Tibial artery (tissue), 4 donors: ENCODE data around the gene MYMX.

Source experiments
- DNase-seq, 2 donors: peaks; one replicate each; pipeline ENCODE4 v3.0.0-alpha.2; 2019
- H3K27ac ChIP-seq, 2 donors: fragments of 200-600 bp; sonication (generic) in 1 of 2; 1 replicate in 1 of 2; 2 replicates in 1 of 2; pipeline ENCODE4 v1.5.1; 2018 to 2019; ENCODE audit warnings: mild to moderate bottlenecking in 1 of 2
- H3K27me3 ChIP-seq, 2 donors: fragments of 200-600 bp; sonication (generic) in 1 of 2; one replicate each; pipeline versions ENCODE4 v1.5.1 to v1.6.0; 2016 to 2019
- H3K36me3 ChIP-seq, 3 donors: fragments of 200-600 bp; sonication (generic) in 2 of 3; one replicate each; pipeline ENCODE4 v1.5.1; 2016 to 2019; ENCODE audit warnings: mild to moderate bottlenecking in 2 of 3
- H3K4me1 ChIP-seq, 4 donors: fragments of 200-600 bp; sonication (generic) in 2 of 4; 1 replicate in 3 of 4; 2 replicates in 1 of 4; pipeline ENCODE4 v1.5.1; 2016 to 2019
- H3K4me3 ChIP-seq, 2 donors: fragments of 200-600 bp; sonication (generic) in 1 of 2; 1 replicate in 1 of 2; 2 replicates in 1 of 2; pipeline ENCODE4 v1.5.1; 2018 to 2019; ENCODE audit warnings: mild to moderate bottlenecking in 2 of 2
- H3K9me3 ChIP-seq, 3 donors: fragments of 200-600 bp; sonication (generic) in 1 of 3; one replicate each; pipeline ENCODE4 v1.5.1; 2016 to 2019
- intact Hi-C: fragments of 100-400 bp; cut with DNase I; formaldehyde crosslinking; loops from one replicate; pipeline ENCODE4 v1.15.0; 2023; ENCODE audit warnings: low total_unique reads
- TF ChIP-seq, protein P1 (sequence below), 2 experiments: fragments of 200-600 bp in 1 of 2; fragments of 450-650 bp in 1 of 2; IDR thresholded peaks; one replicate each; pipeline ENCODE4 v1.5.1; 2017 to 2019; ENCODE audit warnings: antibody characterized with exemption in 2 of 2, mild to moderate bottlenecking in 1 of 2, moderate library complexity in 1 of 2

MYMX gene

DNA sequence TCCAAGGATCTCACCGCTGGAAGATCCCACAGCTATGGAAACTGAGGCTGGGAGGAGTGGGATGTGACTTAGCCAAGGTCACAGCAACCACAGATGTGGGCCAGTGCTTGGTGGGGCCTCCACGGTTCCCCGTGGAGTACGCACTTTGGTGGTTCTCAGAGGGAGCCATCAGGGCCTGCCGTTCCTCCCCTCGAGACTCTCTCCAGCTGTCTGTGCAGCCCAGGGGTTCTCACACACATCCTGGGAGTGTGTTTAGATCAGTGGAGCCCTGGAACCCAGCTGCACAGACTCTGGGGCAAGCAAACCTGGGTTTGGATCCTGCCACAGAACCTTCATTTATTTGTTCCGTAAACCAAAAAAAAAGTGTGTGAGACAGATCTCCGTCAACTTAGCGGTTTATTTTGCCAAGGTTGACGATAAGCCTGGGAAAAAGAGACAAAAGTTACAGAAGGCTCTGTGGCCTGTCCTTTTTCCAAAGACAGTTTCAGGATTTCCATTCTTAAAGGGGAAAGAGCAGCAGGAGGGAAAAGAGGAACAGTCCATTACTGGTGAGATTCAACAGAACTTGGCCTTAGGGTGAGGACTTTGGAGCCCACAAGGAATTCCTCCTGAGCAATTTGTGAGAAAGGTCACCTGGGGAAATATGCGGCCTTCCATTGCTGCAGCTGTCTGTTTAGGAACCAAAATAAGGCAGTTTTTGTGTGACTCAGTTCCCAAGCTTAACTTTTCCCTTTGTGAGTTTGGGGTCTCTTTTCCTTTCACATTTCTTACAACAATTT is 13.6 kb upstream of the MYMX start:
- H3K27ac ChIP-seq, result no peak overlapping the region
- intact Hi-C loops, result no loop called here
- no peak overlapping the region for H3K4me3 ChIP-seq
- H3K4me1 ChIP-seq, result peaks cover 0 to 3% (median 0%) of the 10 kb centered on the region in 4 donors
- no peak for DNase-seq
- TF ChIP-seq, protein P1, sequence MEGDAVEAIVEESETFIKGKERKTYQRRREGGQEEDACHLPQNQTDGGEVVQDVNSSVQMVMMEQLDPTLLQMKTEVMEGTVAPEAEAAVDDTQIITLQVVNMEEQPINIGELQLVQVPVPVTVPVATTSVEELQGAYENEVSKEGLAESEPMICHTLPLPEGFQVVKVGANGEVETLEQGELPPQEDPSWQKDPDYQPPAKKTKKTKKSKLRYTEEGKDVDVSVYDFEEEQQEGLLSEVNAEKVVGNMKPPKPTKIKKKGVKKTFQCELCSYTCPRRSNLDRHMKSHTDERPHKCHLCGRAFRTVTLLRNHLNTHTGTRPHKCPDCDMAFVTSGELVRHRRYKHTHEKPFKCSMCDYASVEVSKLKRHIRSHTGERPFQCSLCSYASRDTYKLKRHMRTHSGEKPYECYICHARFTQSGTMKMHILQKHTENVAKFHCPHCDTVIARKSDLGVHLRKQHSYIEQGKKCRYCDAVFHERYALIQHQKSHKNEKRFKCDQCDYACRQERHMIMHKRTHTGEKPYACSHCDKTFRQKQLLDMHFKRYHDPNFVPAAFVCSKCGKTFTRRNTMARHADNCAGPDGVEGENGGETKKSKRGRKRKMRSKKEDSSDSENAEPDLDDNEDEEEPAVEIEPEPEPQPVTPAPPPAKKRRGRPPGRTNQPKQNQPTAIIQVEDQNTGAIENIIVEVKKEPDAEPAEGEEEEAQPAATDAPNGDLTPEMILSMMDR (IDR thresholded peaks at IDR 0.05), result no peak
- no peaks in the 10 kb centered on the region for H3K9me3 ChIP-seq
- no peaks in the 10 kb centered on the region for H3K27me3 ChIP-seq
- H3K36me3 ChIP-seq, result no peaks in the 10 kb centered on the region

GRCh38 chr6:44203955-44204354 is 12.8 kb upstream of the MYMX start:
- no peak overlapping the region for H3K27ac ChIP-seq

GRCh38 chr6:44207966-44208365 is 8.8 kb upstream of the MYMX start:
- no peak overlapping the region for H3K27ac ChIP-seq
- no peaks in the 10 kb centered on the region for H3K36me3 ChIP-seq
- H3K9me3 ChIP-seq, result no peaks in the 10 kb centered on the region
- no peak overlapping the region for H3K4me3 ChIP-seq
- no peaks in the 10 kb centered on the region for H3K4me1 ChIP-seq
- H3K27me3 ChIP-seq, result no peaks in the 10 kb centered on the region
- TF ChIP-seq, protein P1 (IDR thresholded peaks at IDR 0.05), result no peak
- DNase-seq, result no peak
- intact Hi-C loops, result no loop called here

More at GRCh38 chr6:44203955-44204354, 12.8 kb upstream of the MYMX start:
- H3K36me3 ChIP-seq, result no peaks in the 10 kb centered on the region
- intact Hi-C loops, result no loop called here
- TF ChIP-seq, protein P1 (IDR thresholded peaks at IDR 0.05), result no peak
- no peak for DNase-seq
- no peaks in the 10 kb centered on the region for H3K27me3 ChIP-seq
- H3K4me3 ChIP-seq, result no peak overlapping the region
- H3K9me3 ChIP-seq, result no peaks in the 10 kb centered on the region
- peaks cover 0 to 3% (median 0%) of the 10 kb centered on the region in 4 donors for H3K4me1 ChIP-seq

- no peak overlapping the region for H3K27ac ChIP-seq
- no peak overlapping the region for H3K4me3 ChIP-seq
- intact Hi-C loops, result no loop called here
- no peaks in the 10 kb centered on the region for H3K4me1 ChIP-seq
- H3K9me3 ChIP-seq, result no peaks in the 10 kb centered on the region
- TF ChIP-seq, protein P1 (IDR thresholded peaks at IDR 0.05), result no peak
- no peaks in the 10 kb centered on the region for H3K27me3 ChIP-seq
- no peaks in the 10 kb centered on the region for H3K36me3 ChIP-seq
- no peak for DNase-seq
Observed at GRCh38 chr6:44211284-44211683, 5.4 kb upstream of the MYMX start.

DNA sequence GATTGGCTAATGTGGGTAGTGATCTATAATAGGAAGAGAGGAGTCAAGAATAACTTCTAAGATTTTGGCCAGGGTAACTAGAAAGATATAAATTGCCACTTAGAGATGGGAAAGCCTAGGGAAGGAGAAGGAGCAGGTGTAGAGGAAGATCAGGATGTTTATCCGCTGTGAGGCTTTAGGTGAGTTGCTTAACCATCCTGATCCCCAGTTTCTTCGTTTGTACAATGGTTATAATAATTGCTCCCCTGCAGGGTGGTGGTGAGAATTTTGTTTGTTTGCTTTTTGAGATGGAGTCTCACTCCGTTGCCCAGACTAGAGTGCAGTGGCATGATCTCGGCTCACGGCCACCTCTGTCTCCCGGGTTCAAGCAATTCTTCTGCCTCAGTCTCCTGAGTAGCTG is 2.4 kb upstream of the MYMX start:
- DNase-seq, result no peak
- H3K36me3 ChIP-seq, result no peaks in the 10 kb centered on the region
- TF ChIP-seq, protein P1 (IDR thresholded peaks at IDR 0.05), result no peak
- H3K27me3 ChIP-seq, result no peaks in the 10 kb centered on the region
- no peak overlapping the region for H3K27ac ChIP-seq
- intact Hi-C loops, result no loop called here
- H3K4me3 ChIP-seq, result no peak overlapping the region
- H3K4me1 ChIP-seq, result peaks cover 0 to 26% (median 24%) of the 10 kb centered on the region in 4 donors
- H3K9me3 ChIP-seq, result no peaks in the 10 kb centered on the region
